OCI-LY1 (cell line): ENCODE data around the gene SYT5.

Source experiments
- H2AFZ ChIP-seq: fragments of 200-600 bp; sonication (generic), shearing (Covaris generic); 2 replicates; pipeline ENCODE4 v1.6.0; 2014; ENCODE audit warnings: antibody characterized with exemption, mild to moderate bottlenecking, low read length
- H3F3A ChIP-seq: fragments of 200-600 bp; sonication (generic), shearing (Covaris generic); 2 replicates; pipeline ENCODE4 v1.6.0; 2014; ENCODE audit warnings: mild to moderate bottlenecking, antibody characterized with exemption, low read length, moderate library complexity; ENCODE audit not compliant: insufficient read depth
- H3K27ac ChIP-seq: fragments of 200-600 bp; sonication (generic); 2 replicates; pipeline ENCODE4 v1.5.1; 2014; ENCODE audit warnings: low read length, mixed run types, mild to moderate bottlenecking, low read depth; ENCODE audit not compliant: poor library complexity, severe bottlenecking
- H3K27me3 ChIP-seq: fragments of 200-600 bp; sonication (generic); 2 replicates; pipeline ENCODE4 v1.6.0; 2014; ENCODE audit warnings: antibody characterized with exemption, mild to moderate bottlenecking, low read length, moderate library complexity; ENCODE audit not compliant: insufficient read depth
- H3K36me3 ChIP-seq: fragments of 200-600 bp; sonication (generic); 2 replicates; pipeline ENCODE4 v1.6.1; 2014; ENCODE audit warnings: mild to moderate bottlenecking, antibody characterized with exemption, low read length, moderate library complexity, mixed read lengths; ENCODE audit not compliant: insufficient read depth
- H3K4me1 ChIP-seq: fragments of 200-600 bp; sonication (generic); 2 replicates; pipeline ENCODE4 v1.5.1; 2014; ENCODE audit warnings: mild to moderate bottlenecking, low read length, moderate library complexity; ENCODE audit not compliant: insufficient read depth, severe bottlenecking
- H3K4me2 ChIP-seq: fragments of 200-600 bp; sonication (generic), shearing (Covaris generic); 2 replicates; pipeline ENCODE4 v1.6.1; 2014; ENCODE audit warnings: low read length
- H3K4me3 ChIP-seq: fragments of 200-600 bp; sonication (generic); 2 replicates; pipeline ENCODE4 v1.5.1; 2014; ENCODE audit warnings: low read length, low read depth, mild to moderate bottlenecking, mixed read lengths; ENCODE audit not compliant: poor library complexity, severe bottlenecking
- H3K79me2 ChIP-seq: fragments of 200-600 bp; shearing (Covaris generic); 2 replicates; pipeline ENCODE4 v1.6.1; 2016; ENCODE audit warnings: mixed run types, low read length, mixed read lengths; ENCODE audit not compliant: insufficient read depth
- H3K9ac ChIP-seq: fragments of 200-600 bp; sonication (generic), shearing (Covaris generic); 2 replicates; pipeline ENCODE4 v1.6.1; 2014; ENCODE audit warnings: mild to moderate bottlenecking, low read length, mixed read lengths
- H3K9me2 ChIP-seq: fragments of 200-600 bp; sonication (generic), shearing (Covaris generic); 2 replicates; pipeline ENCODE4 v1.6.1; 2014; ENCODE audit warnings: low read depth, mild to moderate bottlenecking, low read length, mixed read lengths
- H3K9me3 ChIP-seq: fragments of 200-600 bp; shearing (Covaris generic); 2 replicates; pipeline ENCODE4 v1.6.1; 2014; ENCODE audit warnings: low read length, mixed read lengths
- H4K20me1 ChIP-seq: fragments of 200-600 bp; sonication (generic), shearing (Covaris generic); 2 replicates; pipeline ENCODE4 v1.6.0; 2016; ENCODE audit warnings: mild to moderate bottlenecking, low read length; ENCODE audit not compliant: insufficient read depth
- CTCF ChIP-seq: fragments of 200-600 bp; sonication (generic), shearing (Covaris generic); IDR thresholded peaks from 2 replicates; pipeline ENCODE4 v1.5.1; 2017; ENCODE audit warnings: mild to moderate bottlenecking, antibody characterized with exemption, low read length, moderate library complexity, mixed read lengths
- EZH2 ChIP-seq: fragments of 200-600 bp; sonication (generic), shearing (Covaris generic); IDR thresholded peaks from 2 replicates; pipeline ENCODE4 v1.8.0; 2017; ENCODE audit warnings: borderline replicate concordance, mixed run types, mild to moderate bottlenecking, antibody characterized with exemption, low read length, moderate library complexity, mixed read lengths

SYT5 gene

GRCh38 chr19:55145232-55145631 is 34.9 kb downstream of the SYT5 start:
- no peak overlapping the region for H3K4me3 ChIP-seq

GRCh38 chr19:55141696-55142095 is 38.4 kb downstream of the SYT5 start:
- no peaks in the 10 kb centered on the region for H3K9me2 ChIP-seq
- H3K27me3 ChIP-seq = no peaks in the 10 kb centered on the region
- H3K4me2 ChIP-seq = no peak overlapping the region
- no peaks in the 10 kb centered on the region for H4K20me1 ChIP-seq
- H3F3A ChIP-seq = no peaks in the 10 kb centered on the region
- peaks cover 2% of the 10 kb centered on the region for H3K4me1 ChIP-seq
- H3K79me2 ChIP-seq = no peaks in the 10 kb centered on the region
- no peaks in the 10 kb centered on the region for H3K9me3 ChIP-seq
- TF ChIP-seq CTCF (no peak), EZH2 (no peak)
- H3K4me3 ChIP-seq = no peak overlapping the region
- no peak overlapping the region for H3K27ac ChIP-seq
- no peaks in the 10 kb centered on the region for H3K36me3 ChIP-seq
- no peak overlapping the region for H3K9ac ChIP-seq
- no peak overlapping the region for H2AFZ ChIP-seq

More at GRCh38 chr19:55145232-55145631, 34.9 kb downstream of the SYT5 start:
- Histone ChIP-seq H3K4me2 (no peak overlapping the region), H3K9me3 (no peaks in the 10 kb centered on the region), H3K27me3 (no peaks in the 10 kb centered on the region), H3F3A (no peaks in the 10 kb centered on the region), H3K79me2 (no peaks in the 10 kb centered on the region), H4K20me1 (no peaks in the 10 kb centered on the region), H3K9ac (no peak overlapping the region), H3K36me3 (no peaks in the 10 kb centered on the region), H2AFZ (no peak overlapping the region), H3K9me2 (no peaks in the 10 kb centered on the region), H3K27ac (no peak overlapping the region), H3K4me1 (peaks cover 4% of the 10 kb centered on the region)
- TF ChIP-seq CTCF (no peak), EZH2 (no peak)

GRCh38 chr19:55137915-55138314 is 42.2 kb downstream of the SYT5 start:
- Histone ChIP-seq H4K20me1 (no peaks in the 10 kb centered on the region), H3K79me2 (no peaks in the 10 kb centered on the region), H3K36me3 (no peaks in the 10 kb centered on the region), H3K27ac (no peak overlapping the region), H3F3A (no peaks in the 10 kb centered on the region), H3K9me2 (no peaks in the 10 kb centered on the region), H3K9me3 (no peaks in the 10 kb centered on the region), H3K9ac (no peak overlapping the region), H3K4me1 (peaks cover 4% of the 10 kb centered on the region), H3K4me2 (no peak overlapping the region), H3K27me3 (peaks cover 2% of the 10 kb centered on the region), H3K4me3 (no peak overlapping the region), H2AFZ (no peak overlapping the region)
- TF ChIP-seq CTCF = no peak
- TF ChIP-seq EZH2 = no peak
